GM23248 (cell line): ENCODE measurements around the gene MRLN. TPM values are rescaled to one million over a fixed set of nuclear protein-coding genes. Genes with fewer than 3 reads are reported as not detected.

Source experiments
- DNase-seq: peaks from one replicate; pipeline ENCODE4 v3.0.0-alpha.2; 2015
- H2AFZ ChIP-seq: fragments of 200-600 bp; sonication (generic); 2 replicates; pipeline ENCODE4 v1.6.1; 2016; ENCODE audit warnings: antibody characterized with exemption
- H3F3A ChIP-seq: fragments of 200-600 bp; sonication (generic); 2 replicates; pipeline ENCODE4 v1.6.1; 2016; ENCODE audit warnings: mild to moderate bottlenecking, antibody characterized with exemption, mixed run types; ENCODE audit not compliant: insufficient read depth
- H3K27ac ChIP-seq: fragments of 200-600 bp; sonication (generic); 2 replicates; pipeline ENCODE4 v1.5.1; 2016; ENCODE audit warnings: mild to moderate bottlenecking
- H3K27me3 ChIP-seq: fragments of 200-600 bp; sonication (generic); replicated peaks from 2 replicates; pipeline ENCODE4 v1.6.1; 2016; ENCODE audit warnings: mild to moderate bottlenecking; ENCODE audit not compliant: insufficient read depth
- H3K36me3 ChIP-seq: fragments of 200-600 bp; sonication (generic); 2 replicates; pipeline ENCODE4 v1.6.1; 2016; ENCODE audit warnings: low read depth, mild to moderate bottlenecking
- H3K4me1 ChIP-seq: fragments of 200-600 bp; sonication (generic); 2 replicates; pipeline ENCODE4 v1.6.1; 2016; ENCODE audit warnings: mild to moderate bottlenecking; ENCODE audit not compliant: insufficient read depth
- H3K4me2 ChIP-seq: fragments of 200-600 bp; sonication (generic); one replicate; pipeline ENCODE4 v1.6.1; 2016; ENCODE audit warnings: mild to moderate bottlenecking; ENCODE audit not compliant: unreplicated experiment
- H3K4me3 ChIP-seq: fragments of 200-600 bp; sonication (generic); 2 replicates; pipeline ENCODE4 v1.5.1; 2016; ENCODE audit warnings: mild to moderate bottlenecking
- H3K79me2 ChIP-seq: fragments of 200-600 bp; sonication (generic); 2 replicates; pipeline ENCODE4 v1.6.1; 2016; ENCODE audit warnings: mild to moderate bottlenecking; ENCODE audit not compliant: insufficient read depth
- H3K9ac ChIP-seq: fragments of 200-600 bp; sonication (generic); 2 replicates; pipeline ENCODE4 v1.6.1; 2016; ENCODE audit warnings: mild to moderate bottlenecking
- H3K9me2 ChIP-seq: fragments of 200-600 bp; sonication (generic); 2 replicates; pipeline ENCODE4 v1.6.1; 2016; ENCODE audit warnings: mixed run types, mild to moderate bottlenecking, moderate library complexity; ENCODE audit not compliant: insufficient read depth
- H3K9me3 ChIP-seq: fragments of 200-600 bp; sonication (generic); one replicate; pipeline ENCODE4 v1.6.1; 2017; ENCODE audit warnings: low read depth
- H4K20me1 ChIP-seq: fragments of 200-600 bp; sonication (generic); 2 replicates; pipeline ENCODE4 v1.6.0; 2016; ENCODE audit not compliant: insufficient read depth
- EZH2 ChIP-seq: fragments of 200-600 bp; sonication (generic); IDR thresholded peaks from 2 replicates; pipeline ENCODE4 v1.6.1; 2018; ENCODE audit warnings: antibody characterized with exemption, mild to moderate bottlenecking; ENCODE audit not compliant: insufficient read depth, poor library complexity, severe bottlenecking
- EZH2phosphoT487 ChIP-seq: fragments of 200-600 bp; sonication (generic); IDR thresholded peaks from 2 replicates; pipeline ENCODE4 v1.6.1; 2018; ENCODE audit warnings: antibody characterized with exemption, moderate library complexity, mild to moderate bottlenecking, low read depth; ENCODE audit not compliant: insufficient read depth
- WGBS, 2 experiments: methylation state at CpG; one replicate each; pipeline ENCODE4 v1.1.6; 2015 to 2017; ENCODE audit warnings: low lambda C conversion rate in 2 of 2, low coverage in 1 of 2; ENCODE audit errors: missing lambda C conversion rate in 2 of 2; 5-methylcytosine and 5-hydroxymethylcytosine counted together
- in situ Hi-C: fragments of 300-500 bp; cut with MboI; formaldehyde crosslinking; loops from 2 replicates; pipeline ENCODE4 v1.15.0; 2020
- polyA plus RNA-seq: library from polyadenylated mRNA; unstranded; fragments of >200 nt; fragmentation: Nextera tagmentation; extraction: Ambion mirVana; gene quantifications from 2 replicates; pipeline ENCODE4 v1.2.1, GENCODE V29; 2016
- total RNA-seq: library from RNA; depleted of rRNA; stranded (reverse); fragments of >200 nt; shearing (Covaris generic); gene quantifications from 2 replicates; pipeline ENCODE4 v1.2.3, GENCODE V29; 2014

MRLN gene
- total and polyA plus RNA-seq, 2 experiments from 2014 or later = not detected

DNA sequence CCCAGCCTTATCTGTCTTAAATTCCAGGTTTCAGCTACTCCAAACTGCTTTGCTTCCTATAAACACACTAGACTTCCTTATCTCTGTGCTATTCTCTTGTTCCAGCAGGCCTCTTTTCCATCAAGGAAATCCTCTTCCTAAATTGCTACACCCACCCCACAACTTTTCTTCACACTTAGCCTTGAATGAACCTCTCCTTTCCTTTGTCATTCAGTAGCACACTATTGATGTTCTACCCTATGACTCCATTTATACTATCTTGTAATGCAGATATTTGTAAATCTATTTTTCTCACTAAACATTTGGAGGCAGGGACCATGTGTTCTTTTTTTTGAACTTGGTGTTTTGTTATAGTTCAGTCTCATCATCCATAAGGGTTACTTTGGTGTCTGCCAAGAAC, 47.3 kb downstream of the MRLN start:
- no peaks in the 10 kb centered on the region for H3K9me2 ChIP-seq
- DNase-seq = no peak
- H3K27ac ChIP-seq = no peak overlapping the region
- TF ChIP-seq EZH2 = no peak
- TF ChIP-seq EZH2phosphoT487 = no peak
- H3K36me3 ChIP-seq = no peaks in the 10 kb centered on the region
- no peaks in the 10 kb centered on the region for H3K79me2 ChIP-seq
- H2AFZ ChIP-seq = no peak overlapping the region
- in situ Hi-C loops = no loop called here
- H3K4me3 ChIP-seq = no peak overlapping the region
- H3K27me3 ChIP-seq = peaks cover 27% of the 10 kb centered on the region
- peaks cover 5% of the 10 kb centered on the region; the same call in 1 of the 2 replicates for H3K4me1 ChIP-seq
- H3K4me2 ChIP-seq = no peak overlapping the region
- H3K9me3 ChIP-seq = no peaks in the 10 kb centered on the region
- H3K9ac ChIP-seq = no peak overlapping the region
- no peaks in the 10 kb centered on the region for H4K20me1 ChIP-seq
- no peaks in the 10 kb centered on the region for H3F3A ChIP-seq

DNA sequence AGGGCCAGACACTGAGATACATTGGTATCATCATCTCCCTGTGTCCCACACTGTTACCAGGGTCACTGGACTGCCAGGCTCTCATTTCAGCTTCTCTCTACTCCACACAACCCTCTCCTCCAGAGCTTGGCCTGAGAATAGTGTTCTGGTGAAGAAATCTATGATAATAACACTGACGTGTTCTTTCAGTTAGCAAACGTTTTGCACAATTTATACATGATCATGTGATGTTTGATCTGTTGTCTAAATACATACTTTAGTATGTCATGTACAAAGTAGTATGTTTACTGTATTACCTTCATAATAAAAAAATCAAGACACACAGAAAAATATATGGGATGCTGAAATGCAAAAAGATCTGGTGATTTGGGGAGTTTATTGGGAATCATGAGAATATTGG, 48.6 kb downstream of the MRLN start:
- Histone ChIP-seq H2AFZ (no peak overlapping the region), H3K4me2 (no peak overlapping the region), H3K79me2 (no peaks in the 10 kb centered on the region), H3K9ac (no peak overlapping the region), H3K9me2 (no peaks in the 10 kb centered on the region), H3K4me1 (peaks cover 5% of the 10 kb centered on the region; the same call in 1 of the 2 replicates), H3F3A (no peaks in the 10 kb centered on the region), H4K20me1 (no peaks in the 10 kb centered on the region), H3K4me3 (no peak overlapping the region), H3K27me3 (peaks cover 23% of the 10 kb centered on the region), H3K27ac (no peak overlapping the region), H3K36me3 (no peaks in the 10 kb centered on the region), H3K9me3 (no peaks in the 10 kb centered on the region)
- in situ Hi-C loops = no loop called here
- no peak for DNase-seq
- TF ChIP-seq EZH2 = no peak
- TF ChIP-seq EZH2phosphoT487 = no peak
- WGBS, 2 experiments = 33 to 38% methylated on average over 2 of the region's 2 CpGs

DNA sequence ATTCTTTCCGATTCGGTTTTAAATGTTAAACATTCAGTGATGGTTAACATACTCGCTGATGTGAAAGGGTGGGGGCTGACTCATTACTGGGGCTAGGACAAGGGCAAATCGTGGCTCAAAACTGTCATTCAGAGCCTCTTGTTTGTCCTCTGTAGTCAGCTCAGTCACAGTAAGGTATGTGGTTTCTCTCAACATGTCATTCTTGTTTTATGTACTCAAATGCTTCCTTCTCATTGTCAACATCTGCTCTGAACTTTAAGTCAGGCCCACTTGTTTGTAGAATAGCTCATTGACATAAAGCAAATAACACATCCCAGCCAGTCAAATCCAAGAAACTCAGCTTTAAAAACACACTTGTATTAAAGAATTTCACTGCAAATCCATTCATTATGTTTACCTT, 50.9 kb downstream of the MRLN start:
- no peaks in the 10 kb centered on the region for H4K20me1 ChIP-seq
- H3K27ac ChIP-seq = no peak overlapping the region
- WGBS, 2 experiments = 47 to 56% methylated on average over 4 of the region's 4 CpGs
- H3K4me2 ChIP-seq = no peak overlapping the region
- no peaks in the 10 kb centered on the region for H3F3A ChIP-seq
- H3K9me3 ChIP-seq = no peaks in the 10 kb centered on the region
- no peak overlapping the region for H2AFZ ChIP-seq
- no peaks in the 10 kb centered on the region for H3K4me1 ChIP-seq
- no peaks in the 10 kb centered on the region for H3K9me2 ChIP-seq
- peaks cover 4% of the 10 kb centered on the region; the same call in 1 of the 2 replicates for H3K27me3 ChIP-seq
- H3K9ac ChIP-seq = no peak overlapping the region
- H3K79me2 ChIP-seq = no peaks in the 10 kb centered on the region
- no peak for DNase-seq
- no peaks in the 10 kb centered on the region for H3K36me3 ChIP-seq
- in situ Hi-C loops = no loop called here
- H3K4me3 ChIP-seq = no peak overlapping the region
- TF ChIP-seq EZH2phosphoT487 (no peak), EZH2 (no peak)

DNA sequence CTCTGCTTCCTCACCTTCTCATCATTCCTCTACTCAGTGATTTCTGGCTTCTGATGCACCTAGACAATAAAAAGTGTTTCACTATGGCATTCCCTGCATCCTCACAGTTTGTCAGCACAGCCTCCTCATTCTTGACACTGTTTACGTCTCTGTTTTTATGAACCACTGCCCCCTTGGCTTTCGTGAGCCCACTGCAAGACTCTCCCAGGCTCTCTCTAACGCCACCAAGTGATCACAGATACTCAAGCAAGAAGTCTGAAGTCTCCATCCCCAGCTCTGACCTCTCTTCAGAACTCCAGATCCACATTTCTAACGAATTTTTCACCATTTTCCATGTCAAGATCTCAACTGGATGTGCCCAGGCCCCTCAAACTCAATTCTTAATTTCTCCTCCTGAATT, 52.5 kb downstream of the MRLN start:
- TF ChIP-seq EZH2 (no peak), EZH2phosphoT487 (no peak)
- WGBS, 2 experiments = 0 to 1% methylated on average over 4 of the region's 4 CpGs
- H3K4me2 ChIP-seq = no peak overlapping the region

DNA sequence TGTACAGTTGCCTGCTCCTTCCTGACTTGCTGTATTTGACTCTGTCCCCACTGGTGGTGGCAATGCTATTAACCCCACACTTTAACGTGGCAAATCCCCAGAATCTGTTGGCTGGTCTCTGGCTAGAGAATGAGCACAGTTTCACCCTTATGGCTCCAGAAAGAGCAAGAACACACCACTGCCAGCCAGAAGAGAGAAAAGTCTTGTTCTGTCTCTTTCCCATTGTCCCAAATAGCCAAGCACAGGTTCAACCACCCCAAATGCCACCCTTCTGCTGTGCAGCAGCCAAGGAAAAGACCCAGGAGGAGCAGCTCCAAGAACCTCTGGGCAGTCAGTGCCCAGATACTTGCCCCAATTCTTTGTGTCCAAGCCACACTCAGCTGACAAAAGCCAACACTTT, 54.9 kb downstream of the MRLN start:
- H3K9me3 ChIP-seq = no peaks in the 10 kb centered on the region
- H3F3A ChIP-seq = no peaks in the 10 kb centered on the region
- H3K79me2 ChIP-seq = no peaks in the 10 kb centered on the region
- H3K27ac ChIP-seq = no peak overlapping the region
- H3K9me2 ChIP-seq = no peaks in the 10 kb centered on the region
- DNase-seq = no peak
- H3K9ac ChIP-seq = no peak overlapping the region
- in situ Hi-C loops = no loop called here
- H3K27me3 ChIP-seq = peaks cover 4% of the 10 kb centered on the region; the same call in 1 of the 2 replicates
- H3K4me2 ChIP-seq = no peak overlapping the region
- no peak overlapping the region for H3K4me3 ChIP-seq
- 19 to 27% methylated on average over 1 of the region's 1 CpG for WGBS, 2 experiments
- no peaks in the 10 kb centered on the region for H3K4me1 ChIP-seq
- no peak for TF ChIP-seq EZH2
- no peak for TF ChIP-seq EZH2phosphoT487
- no peaks in the 10 kb centered on the region for H4K20me1 ChIP-seq
- H2AFZ ChIP-seq = no peak overlapping the region
- H3K36me3 ChIP-seq = no peaks in the 10 kb centered on the region

More for the DNA sequence above, 52.5 kb downstream of the MRLN start:
- Histone ChIP-seq H3K9me3 (no peaks in the 10 kb centered on the region), H3K27ac (no peak overlapping the region), H3K9me2 (no peaks in the 10 kb centered on the region), H3K27me3 (peaks cover 4% of the 10 kb centered on the region; the same call in 1 of the 2 replicates), H3K36me3 (no peaks in the 10 kb centered on the region), H2AFZ (no peak overlapping the region), H3K4me1 (no peaks in the 10 kb centered on the region), H3K4me3 (no peak overlapping the region), H4K20me1 (no peaks in the 10 kb centered on the region), H3K79me2 (no peaks in the 10 kb centered on the region), H3F3A (no peaks in the 10 kb centered on the region), H3K9ac (no peak overlapping the region)
- DNase-seq = no peak
- in situ Hi-C loops = no loop called here
